Mesendoderm (in vitro differentiated cells): ENCODE data around the gene AIRE.
"Not testable (repeated sequence)": the region's sequence is repeated elsewhere in the genome, so short reads cannot be mapped to it uniquely, and the experiment has no call there.

Experiments
- DNase-seq: peaks from one replicate; pipeline ENCODE4 v3.0.0; 2013
- H2AK5ac ChIP-seq: 2 replicates; pipeline ENCODE4 v1.6.1; 2013; ENCODE audit warnings: low read length, inconsistent platforms
- H2BK120ac ChIP-seq: 2 replicates; pipeline ENCODE4 v1.6.1; 2013; ENCODE audit warnings: low read depth, mild to moderate bottlenecking, low read length, moderate library complexity, mixed read lengths
- H2BK15ac ChIP-seq: replicated peaks from 2 replicates; pipeline ENCODE4 v1.6.1; 2013; ENCODE audit warnings: low read depth, mild to moderate bottlenecking, moderate library complexity
- H2BK5ac ChIP-seq: 2 replicates; pipeline ENCODE4 v1.6.1; 2013; ENCODE audit warnings: low read length, inconsistent platforms
- H3K18ac ChIP-seq: 2 replicates; pipeline ENCODE4 v1.6.1; 2013; ENCODE audit warnings: mild to moderate bottlenecking, low read length, mixed read lengths
- H3K23ac ChIP-seq: one replicate; pipeline ENCODE4 v1.6.1; 2013; ENCODE audit warnings: low read length
- H3K27ac ChIP-seq: 2 replicates; pipeline ENCODE4 v1.5.1; 2013; ENCODE audit warnings: low read depth, mild to moderate bottlenecking, inconsistent platforms, low read length, moderate library complexity
- H3K27me3 ChIP-seq: 2 replicates; pipeline ENCODE4 v1.6.1; 2013; ENCODE audit warnings: low read length, control low read depth, mild to moderate bottlenecking, inconsistent platforms; ENCODE audit not compliant: insufficient read depth, poor library complexity
- H3K36me3 ChIP-seq: 2 replicates; pipeline ENCODE4 v1.6.1; 2013; ENCODE audit warnings: low read length, inconsistent platforms; ENCODE audit not compliant: control insufficient read depth, insufficient read depth
- H3K4ac ChIP-seq: one replicate; pipeline ENCODE4 v1.6.1; 2013; ENCODE audit warnings: low read depth, mild to moderate bottlenecking, low read length, moderate library complexity
- H3K4me1 ChIP-seq: 2 replicates; pipeline ENCODE4 v1.6.1; 2013; ENCODE audit warnings: low read depth, low read length, inconsistent platforms; ENCODE audit not compliant: control insufficient read depth
- H3K4me2 ChIP-seq: 2 replicates; pipeline ENCODE4 v1.6.1; 2013; ENCODE audit warnings: low read length
- H3K4me3 ChIP-seq: 2 replicates; pipeline ENCODE4 v1.5.1; 2013; ENCODE audit warnings: mild to moderate bottlenecking, low read length
- H3K56ac ChIP-seq: one replicate; pipeline ENCODE4 v1.6.1; 2013; ENCODE audit warnings: low read length
- H3K79me1 ChIP-seq: 2 replicates; pipeline ENCODE4 v1.6.1; 2013; ENCODE audit warnings: low read length, inconsistent platforms
- H3K79me2 ChIP-seq: 2 replicates; pipeline ENCODE4 v1.6.1; 2013; ENCODE audit warnings: mild to moderate bottlenecking, low read length; ENCODE audit not compliant: control insufficient read depth, insufficient read depth
- H3K9ac ChIP-seq: 2 replicates; pipeline ENCODE4 v1.6.1; 2013; ENCODE audit warnings: low read length, inconsistent platforms
- H4K5ac ChIP-seq: one replicate; pipeline ENCODE4 v1.6.1; 2013; ENCODE audit warnings: low read length
- H4K8ac ChIP-seq: one replicate; pipeline ENCODE4 v1.6.1; 2013; ENCODE audit warnings: low read depth, mild to moderate bottlenecking, control low read depth, low read length, moderate library complexity
- WGBS: extraction: QIAGEN DNeasy Blood & Tissue Kit; methylation state at CpG from one replicate; pipeline ENCODE4 v1.1.7; 2013; ENCODE audit warnings: low lambda C conversion rate, missing lambda C conversion rate; ENCODE audit not compliant: insufficient coverage; ENCODE audit errors: extremely low coverage; 5-methylcytosine and 5-hydroxymethylcytosine counted together

Gene AIRE

GRCh38 chr21:44281801-44282200 is 3.9 kb upstream of the AIRE start:
- DNase-seq, result no peak
- Histone ChIP-seq H2BK5ac (no peak overlapping the region), H3K4me1 (peaks cover 2% of the 10 kb centered on the region), H3K23ac (no peak overlapping the region), H2BK120ac (no peak overlapping the region), H2BK15ac (no peak overlapping the region), H3K27ac (no peak overlapping the region), H3K4ac (no peak overlapping the region), H4K5ac (no peak overlapping the region), H3K4me2 (no peak overlapping the region), H3K36me3 (no peaks in the 10 kb centered on the region), H3K4me3 (no peak overlapping the region), H3K79me2 (no peaks in the 10 kb centered on the region), H3K27me3 (no peaks in the 10 kb centered on the region), H3K79me1 (no peaks in the 10 kb centered on the region), H4K8ac (no peak overlapping the region), H3K18ac (no peak overlapping the region), H3K9ac (no peak overlapping the region), H3K56ac (no peak overlapping the region), H2AK5ac (no peak overlapping the region)
- WGBS, result no CpG with 5 or more reads among the region's 9 CpGs

DNA sequence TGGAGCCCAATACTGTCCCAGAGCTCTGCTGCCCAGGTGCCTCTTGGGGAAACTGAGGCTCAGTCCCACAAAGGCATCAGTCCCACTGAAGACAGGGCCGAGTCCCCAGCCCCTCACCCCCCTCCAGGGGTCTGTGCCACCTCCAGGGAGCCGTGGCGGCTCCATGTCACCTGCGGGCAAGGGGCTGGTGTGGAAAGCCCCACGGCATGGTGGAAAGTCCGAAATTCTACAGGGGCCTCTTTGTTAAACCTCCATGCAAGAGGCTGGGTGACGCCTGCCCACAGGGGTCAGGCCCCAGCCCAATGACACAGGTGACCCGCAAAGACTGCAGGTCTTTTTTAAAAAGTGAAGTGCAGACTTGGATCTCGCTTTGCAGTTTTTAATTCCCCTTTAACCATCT is 3.3 kb upstream of the AIRE start:
- WGBS, result no CpG with 5 or more reads among the region's 9 CpGs

DNA sequence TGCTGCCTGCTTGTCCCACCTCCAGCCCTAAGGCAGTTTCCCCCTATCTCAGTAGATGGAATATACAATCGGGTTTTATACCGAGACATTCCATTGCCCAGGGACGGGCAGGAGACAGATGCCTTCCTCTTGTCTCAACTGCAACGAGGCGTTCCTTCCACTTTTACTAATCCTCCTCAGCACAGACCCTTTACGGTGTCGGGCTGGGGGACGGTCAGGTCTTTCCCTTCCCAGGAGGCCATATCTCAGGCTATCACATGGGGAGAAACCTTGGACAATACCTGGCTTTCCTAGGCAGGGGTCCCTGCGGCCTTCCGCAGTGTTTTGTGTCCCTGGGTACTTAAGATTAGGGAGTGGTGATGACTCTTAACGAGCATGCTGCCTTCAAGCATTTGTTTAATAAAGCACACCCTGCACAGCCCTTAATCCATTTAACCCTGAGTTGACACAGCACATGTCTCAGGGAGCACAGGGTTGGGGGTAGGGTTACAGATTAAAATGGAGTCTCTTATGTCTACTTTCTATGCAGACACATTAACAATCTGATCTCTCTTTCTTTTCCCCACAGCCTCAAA is 2.4 kb upstream of the AIRE start:
- H3K4me2 ChIP-seq, H2AK5ac ChIP-seq: not testable (repeated sequence)
- WGBS, result no CpG with 5 or more reads among the region's 11 CpGs

More for the DNA sequence above, 3.3 kb upstream of the AIRE start:
- no peak overlapping the region for H2BK15ac ChIP-seq
- H3K36me3 ChIP-seq, result no peaks in the 10 kb centered on the region
- DNase-seq, result no peak
- H3K4me3 ChIP-seq, result no peak overlapping the region
- no peak overlapping the region for H3K56ac ChIP-seq
- no peak overlapping the region for H2AK5ac ChIP-seq
- no peak overlapping the region for H3K4me2 ChIP-seq
- H3K79me1 ChIP-seq, result no peaks in the 10 kb centered on the region
- peaks cover 2% of the 10 kb centered on the region for H3K4me1 ChIP-seq
- H3K27ac ChIP-seq, result peak overlapping the region; percentile 53
- no peaks in the 10 kb centered on the region for H3K27me3 ChIP-seq
- H3K9ac ChIP-seq, result no peak overlapping the region
- H3K18ac ChIP-seq, result peak overlapping the region; percentile 2
- H2BK5ac ChIP-seq, result no peak overlapping the region
- H4K8ac ChIP-seq, result no peak overlapping the region
- no peaks in the 10 kb centered on the region for H3K79me2 ChIP-seq
- H3K4ac ChIP-seq, result no peak overlapping the region
- H4K5ac ChIP-seq, result no peak overlapping the region
- H3K23ac ChIP-seq, result no peak overlapping the region
- H2BK120ac ChIP-seq, result no peak overlapping the region

GRCh38 chr21:44283948-44284347 is 1.7 kb upstream of the AIRE start:
- Histone ChIP-seq H4K8ac (no peak overlapping the region), H3K79me2 (no peaks in the 10 kb centered on the region), H3K23ac (no peak overlapping the region), H3K4me3 (no peak overlapping the region), H3K27me3 (no peaks in the 10 kb centered on the region), H4K5ac (no peak overlapping the region), H3K27ac (peak overlapping the region; percentile 53), H3K18ac (peak overlapping the region; percentile 12), H3K9ac (no peak overlapping the region), H3K4me2 (no peak overlapping the region), H3K79me1 (no peaks in the 10 kb centered on the region), H3K56ac (no peak overlapping the region), H2BK15ac (no peak overlapping the region), H3K36me3 (no peaks in the 10 kb centered on the region), H2BK120ac (no peak overlapping the region), H3K4me1 (peaks cover 2% of the 10 kb centered on the region), H2AK5ac (no peak overlapping the region), H2BK5ac (no peak overlapping the region), H3K4ac (no peak overlapping the region)
- no peak for DNase-seq
- no CpG with 5 or more reads among the region's 11 CpGs for WGBS

More for the DNA sequence above, 2.4 kb upstream of the AIRE start:
- H2BK15ac ChIP-seq, H3K4ac ChIP-seq, H3K23ac ChIP-seq, H4K8ac ChIP-seq, H2BK5ac ChIP-seq, H2BK120ac ChIP-seq, H3K4me1 ChIP-seq, H3K4me3 ChIP-seq, H4K5ac ChIP-seq, H3K56ac ChIP-seq, H3K79me2 ChIP-seq, H3K27me3 ChIP-seq, H3K18ac ChIP-seq, H3K36me3 ChIP-seq, H3K9ac ChIP-seq, H3K79me1 ChIP-seq: not testable (repeated sequence)
- DNase-seq, result peak; percentile 85
- peak overlapping the region; percentile 53 for H3K27ac ChIP-seq

DNA sequence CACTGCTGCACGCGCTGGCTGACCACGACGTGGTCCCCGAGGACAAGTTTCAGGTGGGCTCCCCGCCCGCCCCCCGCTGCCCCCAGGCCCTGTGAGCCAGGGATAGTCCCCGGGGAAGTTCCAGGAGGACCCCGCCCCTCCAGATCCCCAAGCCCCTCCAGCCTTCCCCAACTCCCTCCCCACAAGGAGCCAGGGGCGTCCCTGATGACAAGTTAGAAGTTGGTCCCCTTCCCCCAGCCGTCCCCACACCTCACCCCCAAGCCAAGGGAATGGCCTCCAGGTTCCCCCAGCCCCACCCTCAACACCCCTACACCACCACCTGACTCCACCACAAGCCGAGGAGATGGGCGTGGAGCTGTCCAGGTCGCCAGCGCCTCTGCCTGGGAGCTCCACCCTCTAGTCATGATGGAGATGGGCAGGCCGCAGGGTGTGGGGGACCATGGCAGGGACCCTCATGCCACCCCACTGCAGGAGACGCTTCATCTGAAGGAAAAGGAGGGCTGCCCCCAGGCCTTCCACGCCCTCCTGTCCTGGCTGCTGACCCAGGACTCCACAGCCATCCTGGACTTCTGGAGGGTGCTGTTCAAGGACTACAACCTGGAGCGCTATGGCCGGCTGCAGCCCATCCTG is 525 bp downstream of the AIRE start:
- Histone ChIP-seq H3K27me3 (no peaks in the 10 kb centered on the region), H4K8ac (no peak overlapping the region), H2BK15ac (no peak overlapping the region), H2BK120ac (no peak overlapping the region), H3K23ac (no peak overlapping the region), H2BK5ac (no peak overlapping the region), H3K4me2 (no peak overlapping the region), H3K9ac (no peak overlapping the region), H3K56ac (peak overlapping the region; percentile 67), H2AK5ac (no peak overlapping the region), H3K4ac (no peak overlapping the region), H3K27ac (no peak overlapping the region), H3K79me2 (no peaks in the 10 kb centered on the region), H3K79me1 (no peaks in the 10 kb centered on the region), H3K36me3 (no peaks in the 10 kb centered on the region), H4K5ac (no peak overlapping the region), H3K18ac (no peak overlapping the region), H3K4me3 (no peak overlapping the region), H3K4me1 (peaks cover 2% of the 10 kb centered on the region)
- WGBS, result no CpG with 5 or more reads among the region's 21 CpGs
- DNase-seq, result no peak
